Peyer's patch (tissue), 4 donors: Measurements from ENCODE around the gene PPP4R3A. TPM values are rescaled to one million over a fixed set of nuclear protein-coding genes. Genes with fewer than 3 reads are reported as not detected.

Source experiments
- DNase-seq, 3 donors: peaks; one replicate each; pipeline ENCODE4 v3.0.0-alpha.2; 2017 to 2019
- H3K27ac ChIP-seq, 4 donors: fragments of 200-600 bp; sonication (generic); one replicate each; pipeline ENCODE4 v1.5.1; 2016 to 2019
- H3K27me3 ChIP-seq, 2 donors: fragments of 200-600 bp; sonication (generic); one replicate each; pipeline ENCODE4 v1.5.1; 2019
- H3K36me3 ChIP-seq, 3 donors: fragments of 200-600 bp; sonication (generic); one replicate each; pipeline ENCODE4 v1.5.1; 2016 to 2019
- H3K4me1 ChIP-seq, 4 donors: fragments of 200-600 bp; sonication (generic); one replicate each; pipeline ENCODE4 v1.5.1; 2016 to 2019
- H3K4me3 ChIP-seq, 4 donors: fragments of 200-600 bp; sonication (generic); 1 replicate in 3 of 4; 2 replicates in 1 of 4; pipeline ENCODE4 v1.5.1; 2016 to 2019; ENCODE audit warnings: mild to moderate bottlenecking in 1 of 4
- H3K9me3 ChIP-seq, 4 donors: fragments of 200-600 bp; sonication (generic); one replicate each; pipeline ENCODE4 v1.5.1; 2016 to 2019; ENCODE audit warnings: mild to moderate bottlenecking in 1 of 4
- POLR2A ChIP-seq, 2 donors: fragments of 450-650 bp; IDR thresholded peaks; one replicate each; pipeline ENCODE4 v1.5.1; 2017; ENCODE audit warnings: antibody characterized with exemption in 2 of 2, mild to moderate bottlenecking in 2 of 2, moderate library complexity in 2 of 2
- total RNA-seq, 4 donors: library from RNA; depleted of rRNA; stranded (reverse); fragments of >200 nt; gene quantifications; one replicate each; pipeline ENCODE4 v1.1.0, GENCODE V29; 2016
- TF ChIP-seq, protein P1 (sequence below), 6 experiments: fragments of 450-650 bp in 4 of 6; fragments of 200-600 bp in 2 of 6; sonication (generic) in 1 of 6; IDR thresholded peaks; one replicate each; pipeline ENCODE4 v1.5.1; 2017 to 2019; ENCODE audit warnings: antibody characterized with exemption in 6 of 6, mild to moderate bottlenecking in 3 of 6, moderate library complexity in 1 of 6

Gene PPP4R3A
- total RNA-seq, 4 donors from 2014 or later, result 103 to 194 (median 116) TPM

DNA sequence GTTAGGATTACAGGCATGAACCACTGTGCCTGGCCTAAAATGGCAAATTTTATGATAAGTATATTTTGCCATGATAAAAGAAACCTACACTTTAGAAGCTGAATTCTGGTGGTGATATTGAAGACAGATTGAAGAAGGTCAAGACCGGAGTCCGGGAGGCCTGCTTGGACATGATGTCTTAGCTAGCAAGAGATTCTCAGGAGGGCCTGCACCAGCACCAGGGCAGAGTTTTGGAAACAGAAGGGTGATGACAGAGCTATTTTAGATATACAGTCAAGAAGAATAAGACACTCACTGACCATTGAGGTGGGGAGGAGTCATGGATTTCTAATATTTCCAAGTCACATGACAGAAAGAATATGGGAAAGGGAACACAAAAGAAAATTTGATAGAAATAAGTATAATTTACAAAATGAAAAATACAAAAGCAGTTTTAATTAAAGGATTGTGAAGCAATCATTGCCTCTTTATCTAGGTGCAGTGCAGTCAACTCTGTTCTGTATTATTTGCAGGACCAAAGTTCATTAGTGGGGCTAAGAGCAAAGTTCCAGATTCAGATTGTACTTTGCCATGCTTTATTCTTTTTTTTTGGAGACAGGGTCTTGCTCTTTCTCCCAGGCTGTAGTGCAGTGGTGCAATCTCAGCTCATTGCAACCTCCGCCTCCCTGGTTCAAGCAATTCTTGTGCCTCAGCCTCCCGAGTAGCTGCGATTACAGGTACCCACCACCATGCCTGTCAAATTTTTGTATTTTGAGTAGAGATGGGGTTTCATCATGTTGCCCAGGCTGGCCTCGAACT lies 9.3 kb upstream of the PPP4R3A start:
- H3K27ac ChIP-seq, result peak overlapping the region in 1 of 4 donors; percentile 17
- H3K4me3 ChIP-seq, result no peak overlapping the region
- no peaks in the 10 kb centered on the region for H3K9me3 ChIP-seq
- no peaks in the 10 kb centered on the region for H3K4me1 ChIP-seq
- no peaks in the 10 kb centered on the region for H3K27me3 ChIP-seq
- no peaks in the 10 kb centered on the region for H3K36me3 ChIP-seq
- TF ChIP-seq, protein P1, sequence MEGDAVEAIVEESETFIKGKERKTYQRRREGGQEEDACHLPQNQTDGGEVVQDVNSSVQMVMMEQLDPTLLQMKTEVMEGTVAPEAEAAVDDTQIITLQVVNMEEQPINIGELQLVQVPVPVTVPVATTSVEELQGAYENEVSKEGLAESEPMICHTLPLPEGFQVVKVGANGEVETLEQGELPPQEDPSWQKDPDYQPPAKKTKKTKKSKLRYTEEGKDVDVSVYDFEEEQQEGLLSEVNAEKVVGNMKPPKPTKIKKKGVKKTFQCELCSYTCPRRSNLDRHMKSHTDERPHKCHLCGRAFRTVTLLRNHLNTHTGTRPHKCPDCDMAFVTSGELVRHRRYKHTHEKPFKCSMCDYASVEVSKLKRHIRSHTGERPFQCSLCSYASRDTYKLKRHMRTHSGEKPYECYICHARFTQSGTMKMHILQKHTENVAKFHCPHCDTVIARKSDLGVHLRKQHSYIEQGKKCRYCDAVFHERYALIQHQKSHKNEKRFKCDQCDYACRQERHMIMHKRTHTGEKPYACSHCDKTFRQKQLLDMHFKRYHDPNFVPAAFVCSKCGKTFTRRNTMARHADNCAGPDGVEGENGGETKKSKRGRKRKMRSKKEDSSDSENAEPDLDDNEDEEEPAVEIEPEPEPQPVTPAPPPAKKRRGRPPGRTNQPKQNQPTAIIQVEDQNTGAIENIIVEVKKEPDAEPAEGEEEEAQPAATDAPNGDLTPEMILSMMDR (IDR thresholded peaks at IDR 0.05), result no peak
- no peak for TF ChIP-seq POLR2A (IDR thresholded peaks at IDR 0.05)
- no peak for DNase-seq

- Histone ChIP-seq H3K27ac (no peak overlapping the region), H3K36me3 (no peaks in the 10 kb centered on the region), H3K4me3 (no peak overlapping the region), H3K4me1 (no peaks in the 10 kb centered on the region), H3K9me3 (no peaks in the 10 kb centered on the region), H3K27me3 (no peaks in the 10 kb centered on the region)
- DNase-seq, result no peak
- TF ChIP-seq, protein P1 (IDR thresholded peaks at IDR 0.05), result no peak
Measured at GRCh38 chr14:91516663-91517388, 6.7 kb upstream of the PPP4R3A start.

- Histone ChIP-seq H3K4me3 (no peak overlapping the region), H3K36me3 (no peaks in the 10 kb centered on the region), H3K9me3 (no peaks in the 10 kb centered on the region), H3K4me1 (no peaks in the 10 kb centered on the region), H3K27me3 (no peaks in the 10 kb centered on the region), H3K27ac (no peak overlapping the region)
- no peak for DNase-seq
- TF ChIP-seq POLR2A (IDR thresholded peaks at IDR 0.05), result no peak
- TF ChIP-seq, protein P1 (IDR thresholded peaks at IDR 0.05), result no peak
Measured at GRCh38 chr14:91515979-91516378, 5.9 kb upstream of the PPP4R3A start.

DNA sequence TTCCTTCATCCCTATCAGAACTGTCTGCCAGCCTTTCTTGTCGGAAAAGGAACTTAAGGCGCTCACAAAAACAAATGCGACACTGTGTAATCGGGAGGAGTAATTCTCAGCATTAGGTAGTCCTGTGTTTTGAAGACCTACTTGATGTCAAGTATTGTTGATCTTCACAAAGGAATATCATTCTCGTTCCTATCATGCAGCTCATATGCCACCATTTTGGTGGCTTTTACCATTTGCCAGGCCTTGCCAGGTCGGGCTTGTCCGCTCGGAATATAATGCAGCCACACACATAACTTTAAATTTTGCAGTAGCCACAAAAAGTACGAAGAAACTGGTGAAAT lies 903 bp upstream of the PPP4R3A start:
- H3K4me3 ChIP-seq, result peak overlapping the region; percentile 75 to 97 (median 96)
- H3K27me3 ChIP-seq, result no peaks in the 10 kb centered on the region
- peak overlapping the region; percentile 96 to 100 (median 98) for H3K27ac ChIP-seq
- H3K4me1 ChIP-seq, result peaks cover 0 to 8% (median 0%) of the 10 kb centered on the region in 4 donors
- no peak for DNase-seq
- TF ChIP-seq, protein P1 (IDR thresholded peaks at IDR 0.05), result no peak
- TF ChIP-seq POLR2A (IDR thresholded peaks at IDR 0.05), result no peak
- no peaks in the 10 kb centered on the region for H3K9me3 ChIP-seq
- peaks cover 0 to 7% (median 0%) of the 10 kb centered on the region in 3 donors for H3K36me3 ChIP-seq

DNA sequence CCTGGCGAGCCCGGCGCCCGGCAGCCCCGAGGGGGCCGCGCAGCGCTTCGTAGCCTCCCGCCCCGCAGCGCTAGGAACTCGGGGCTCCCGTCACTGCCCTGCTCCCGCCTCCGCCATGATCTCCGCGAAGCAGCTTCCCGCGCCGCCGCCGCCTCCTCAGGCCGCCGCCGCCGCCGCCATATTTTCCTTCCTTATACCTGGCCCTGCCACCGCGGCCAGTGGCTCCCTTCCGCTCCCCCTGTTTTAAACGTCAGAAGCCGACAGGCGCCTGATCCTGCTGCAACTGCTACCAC lies 286 bp downstream of the PPP4R3A start:
- DNase-seq, result no peak
- H3K4me3 ChIP-seq, result peak overlapping the region; percentile 75 to 97 (median 96)
- H3K4me1 ChIP-seq, result peaks cover 0 to 8% (median 0%) of the 10 kb centered on the region in 4 donors
- H3K36me3 ChIP-seq, result peaks cover 0 to 13% (median 0%) of the 10 kb centered on the region in 3 donors
- no peaks in the 10 kb centered on the region for H3K9me3 ChIP-seq
- H3K27me3 ChIP-seq, result no peaks in the 10 kb centered on the region
- peak overlapping the region; percentile 96 to 100 (median 98) for H3K27ac ChIP-seq
- TF ChIP-seq, protein P1 (IDR thresholded peaks at IDR 0.05), result no peak
- no peak for TF ChIP-seq POLR2A (IDR thresholded peaks at IDR 0.05)
